Activated naive CD4-positive, alpha-beta T cell treated with anti-CD3 and anti-CD28 coated beads, Interleukin-2, amount 50 U/mL, for 24 hours (primary cell): ENCODE results near the gene EVA1C.
"Not testable (repeated sequence)": the region's sequence is repeated elsewhere in the genome, so short reads cannot be mapped to it uniquely, and the experiment has no call there.

Experiments
- H3K27ac Mint-ChIP-seq: one replicate; pipeline ENCODE4 v1.8.0; 2021; ENCODE audit warnings: mild to moderate bottlenecking, mixed read lengths
- H3K27me3 Mint-ChIP-seq: one replicate; pipeline ENCODE4 v1.8.0; 2021; ENCODE audit warnings: mixed read lengths
- H3K36me3 Mint-ChIP-seq: one replicate; pipeline ENCODE4 v1.8.0; 2021; ENCODE audit warnings: mixed read lengths
- H3K4me1 Mint-ChIP-seq: one replicate; pipeline ENCODE4 v1.8.0; 2021; ENCODE audit warnings: mixed read lengths
- H3K4me3 Mint-ChIP-seq: one replicate; pipeline ENCODE4 v1.8.0; 2021; ENCODE audit warnings: mild to moderate bottlenecking, mixed read lengths
- H3K9me3 Mint-ChIP-seq: one replicate; pipeline ENCODE4 v1.8.0; 2021; ENCODE audit warnings: mixed read lengths

The EVA1C gene

GRCh38 chr21:32412162-32413014 lies at the start of gene EVA1C:
Gene EVA1C (plus strand): TSS chr21:32412706. CDS start chr21:32412854, 148 bp downstream.
- no peaks in the 10 kb centered on the region for H3K9me3 Mint-ChIP-seq
- peaks cover 38% of the 10 kb centered on the region for H3K4me1 Mint-ChIP-seq
- no peaks in the 10 kb centered on the region for H3K36me3 Mint-ChIP-seq
- no peaks in the 10 kb centered on the region for H3K27me3 Mint-ChIP-seq
- H3K4me3 Mint-ChIP-seq = peak within 1 kb of the TSS; percentile 96
- H3K27ac Mint-ChIP-seq = peak within 1 kb of the TSS; percentile 96

- Mint-ChIP-seq H3K27me3 (no peaks in the 10 kb centered on the region), H3K4me3 (no peak overlapping the region), H3K9me3 (no peaks in the 10 kb centered on the region), H3K4me1 (no peaks in the 10 kb centered on the region), H3K27ac (no peak overlapping the region), H3K36me3 (peaks cover 29% of the 10 kb centered on the region)
These were observed 48.1 kb upstream of the EVA1C start for GRCh38 chr21:32364387-32364786.

GRCh38 chr21:32364796-32365195 lies 47.7 kb upstream of the EVA1C start:
- Mint-ChIP-seq H3K36me3 (peaks cover 26% of the 10 kb centered on the region), H3K4me3 (no peak overlapping the region), H3K9me3 (no peaks in the 10 kb centered on the region), H3K27ac (no peak overlapping the region), H3K27me3 (no peaks in the 10 kb centered on the region), H3K4me1 (no peaks in the 10 kb centered on the region)

GRCh38 chr21:32366191-32366590 lies 46.3 kb upstream of the EVA1C start:
- peaks cover 21% of the 10 kb centered on the region for H3K36me3 Mint-ChIP-seq
- no peak overlapping the region for H3K27ac Mint-ChIP-seq
- no peaks in the 10 kb centered on the region for H3K4me1 Mint-ChIP-seq
- no peak overlapping the region for H3K4me3 Mint-ChIP-seq
- H3K27me3 Mint-ChIP-seq = no peaks in the 10 kb centered on the region
- no peaks in the 10 kb centered on the region for H3K9me3 Mint-ChIP-seq

GRCh38 chr21:32367158-32367557 lies 45.3 kb upstream of the EVA1C start:
- Mint-ChIP-seq H3K27me3 (no peaks in the 10 kb centered on the region), H3K4me3 (no peak overlapping the region), H3K9me3 (no peaks in the 10 kb centered on the region), H3K27ac (no peak overlapping the region), H3K36me3 (peaks cover 19% of the 10 kb centered on the region), H3K4me1 (peaks cover 3% of the 10 kb centered on the region)

DNA sequence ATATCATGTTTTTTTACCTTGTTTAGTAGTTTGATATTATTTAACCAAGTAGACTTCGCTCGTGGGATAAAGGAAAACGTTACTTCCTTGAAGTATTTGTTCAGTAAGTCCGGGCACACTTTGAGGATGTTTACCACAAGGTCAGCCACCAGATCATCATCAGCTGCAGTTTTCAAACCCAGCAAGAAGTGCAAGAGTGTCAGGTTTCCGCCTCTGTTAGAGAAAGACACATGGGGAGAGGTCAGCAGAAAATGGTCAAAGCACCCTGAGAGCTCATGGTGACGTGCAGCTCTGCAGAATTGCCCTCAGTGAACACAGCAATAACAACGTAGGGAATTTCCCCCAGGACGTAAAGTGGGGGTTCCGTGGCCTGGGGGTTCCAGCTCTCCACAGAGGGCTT lies 44.1 kb upstream of the EVA1C start:
- Mint-ChIP-seq H3K4me1 (peaks cover 4% of the 10 kb centered on the region), H3K9me3 (no peaks in the 10 kb centered on the region), H3K4me3 (no peak overlapping the region), H3K27me3 (no peaks in the 10 kb centered on the region), H3K27ac (no peak overlapping the region), H3K36me3 (peaks cover 18% of the 10 kb centered on the region)

DNA sequence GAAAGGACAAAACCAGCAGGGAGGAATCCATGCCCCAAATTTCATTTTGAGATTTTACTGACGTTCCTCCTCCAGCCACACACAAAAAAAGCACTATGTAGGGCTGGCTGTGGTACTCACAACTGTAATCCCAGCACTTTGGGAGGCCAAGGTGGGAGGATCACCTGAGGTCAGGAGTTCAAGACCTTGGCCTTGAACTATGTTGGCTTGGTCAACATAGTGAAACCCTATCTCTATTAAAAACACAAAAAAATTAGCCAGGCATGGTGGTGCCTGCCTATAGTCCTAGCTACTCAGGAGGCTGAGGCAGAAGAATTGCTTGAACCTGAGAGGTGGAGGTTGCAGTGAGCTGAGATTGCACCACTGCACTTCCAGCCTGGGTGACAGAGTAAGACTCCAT lies 43.5 kb upstream of the EVA1C start:
- not testable (repeated sequence) for H3K27me3 Mint-ChIP-seq, H3K9me3 Mint-ChIP-seq, H3K4me1 Mint-ChIP-seq, H3K27ac Mint-ChIP-seq, H3K4me3 Mint-ChIP-seq
- H3K36me3 Mint-ChIP-seq = peaks cover 18% of the 10 kb centered on the region

- no peak overlapping the region for H3K27ac Mint-ChIP-seq
- H3K9me3 Mint-ChIP-seq = no peaks in the 10 kb centered on the region
- no peak overlapping the region for H3K4me3 Mint-ChIP-seq
- peaks cover 4% of the 10 kb centered on the region for H3K4me1 Mint-ChIP-seq
- peaks cover 14% of the 10 kb centered on the region for H3K36me3 Mint-ChIP-seq
- H3K27me3 Mint-ChIP-seq = no peaks in the 10 kb centered on the region
These were observed 41.3 kb upstream of the EVA1C start for GRCh38 chr21:32370998-32371766.

DNA sequence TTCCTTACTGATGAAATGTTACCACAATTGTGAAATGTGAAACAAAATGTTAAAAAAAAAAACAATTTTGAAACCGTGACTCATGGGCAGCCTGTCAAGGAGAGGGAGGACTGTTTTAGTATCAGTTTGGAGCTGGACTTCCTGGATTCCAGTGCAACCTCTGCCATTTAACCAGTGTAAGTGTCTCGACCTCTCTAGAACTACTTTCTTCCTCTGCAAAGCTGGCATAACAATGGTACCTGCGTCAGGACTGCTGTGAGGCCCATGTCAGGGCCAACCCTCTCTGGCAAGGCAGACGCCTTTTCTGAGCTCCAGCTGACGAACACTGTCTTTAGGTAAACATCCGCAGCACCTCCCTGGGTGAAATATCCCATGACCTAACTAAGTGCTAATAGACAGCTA lies 40.6 kb upstream of the EVA1C start:
- H3K4me3 Mint-ChIP-seq = no peak overlapping the region
- no peak overlapping the region for H3K27ac Mint-ChIP-seq
- H3K36me3 Mint-ChIP-seq = peaks cover 11% of the 10 kb centered on the region
- H3K27me3 Mint-ChIP-seq = no peaks in the 10 kb centered on the region
- H3K9me3 Mint-ChIP-seq = no peaks in the 10 kb centered on the region
- peaks cover 4% of the 10 kb centered on the region for H3K4me1 Mint-ChIP-seq

GRCh38 chr21:32372755-32373154 lies 39.8 kb upstream of the EVA1C start:
- Mint-ChIP-seq H3K4me3 (no peak overlapping the region), H3K36me3 (peaks cover 9% of the 10 kb centered on the region), H3K4me1 (peaks cover 4% of the 10 kb centered on the region), H3K27ac (no peak overlapping the region), H3K27me3 (no peaks in the 10 kb centered on the region), H3K9me3 (no peaks in the 10 kb centered on the region)

DNA sequence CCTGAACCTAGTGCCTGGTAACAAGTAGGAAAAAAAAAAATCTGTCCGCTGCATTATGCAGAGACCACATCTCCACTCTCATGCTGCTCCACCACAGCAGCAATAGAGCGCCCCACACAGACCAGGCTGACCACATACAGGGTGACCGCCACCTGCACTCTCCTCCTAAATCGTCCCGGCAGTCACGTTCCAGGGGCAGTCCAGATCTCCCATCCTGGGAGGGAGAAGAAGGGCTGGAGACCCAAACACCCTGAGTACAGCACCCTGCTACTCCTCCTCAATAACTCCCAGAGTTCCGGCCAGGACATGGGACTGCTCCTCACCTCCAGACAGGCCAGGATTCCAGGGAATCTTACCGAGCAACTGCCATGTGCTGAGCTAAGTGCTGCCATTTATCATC lies 35.0 kb upstream of the EVA1C start:
- Mint-ChIP-seq H3K27ac (no peak overlapping the region), H3K4me3 (no peak overlapping the region), H3K36me3 (peaks cover 8% of the 10 kb centered on the region), H3K9me3 (no peaks in the 10 kb centered on the region), H3K4me1 (no peaks in the 10 kb centered on the region), H3K27me3 (no peaks in the 10 kb centered on the region)

DNA sequence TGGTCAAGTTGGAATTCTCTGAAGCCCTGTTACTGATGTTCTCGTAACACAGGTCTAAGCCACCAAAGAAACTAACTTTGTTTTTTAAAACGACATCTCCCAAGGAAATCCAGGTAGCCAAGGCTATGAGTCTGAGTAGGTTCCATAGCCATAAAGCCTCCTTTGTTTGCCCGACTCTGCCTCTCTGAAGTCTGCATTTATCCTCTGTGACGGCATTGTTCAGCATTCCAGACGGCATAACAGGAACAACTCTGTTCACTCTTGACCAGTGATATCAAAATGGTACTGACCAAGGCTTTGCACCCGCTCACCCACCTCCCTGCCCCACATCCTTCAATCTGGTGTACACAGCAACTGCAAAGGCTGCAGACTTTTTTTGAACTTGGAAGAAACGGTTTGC lies 34.5 kb upstream of the EVA1C start:
- Mint-ChIP-seq H3K4me1 (no peaks in the 10 kb centered on the region), H3K36me3 (peaks cover 6% of the 10 kb centered on the region), H3K27ac (no peak overlapping the region), H3K9me3 (no peaks in the 10 kb centered on the region), H3K4me3 (no peak overlapping the region), H3K27me3 (no peaks in the 10 kb centered on the region)

GRCh38 chr21:32378956-32379355 lies 33.5 kb upstream of the EVA1C start:
- no peaks in the 10 kb centered on the region for H3K9me3 Mint-ChIP-seq
- no peak overlapping the region for H3K27ac Mint-ChIP-seq
- H3K36me3 Mint-ChIP-seq = peaks cover 8% of the 10 kb centered on the region
- no peaks in the 10 kb centered on the region for H3K27me3 Mint-ChIP-seq
- no peak overlapping the region for H3K4me3 Mint-ChIP-seq
- no peaks in the 10 kb centered on the region for H3K4me1 Mint-ChIP-seq

DNA sequence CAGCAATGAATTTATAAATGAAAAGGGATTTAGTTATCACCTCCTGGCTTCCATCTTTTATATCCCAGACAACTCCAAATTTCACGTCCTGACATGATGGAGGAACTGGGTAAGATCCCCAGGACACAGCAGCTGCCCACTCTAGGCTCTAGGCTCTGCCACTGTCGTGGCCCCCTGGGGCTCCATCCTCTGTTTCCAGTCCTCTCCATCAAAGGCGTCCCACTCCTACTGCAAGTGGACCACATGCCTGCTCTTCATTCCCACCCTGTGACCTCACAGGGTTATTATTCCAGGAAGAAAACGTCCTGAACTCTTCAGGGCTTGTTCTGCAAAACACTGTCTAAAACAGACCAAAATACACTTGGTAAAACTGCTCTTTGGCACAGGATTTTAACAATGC lies 31.6 kb upstream of the EVA1C start:
- Mint-ChIP-seq H3K27me3 (no peaks in the 10 kb centered on the region), H3K4me3 (no peak overlapping the region), H3K36me3 (peaks cover 8% of the 10 kb centered on the region)

GRCh38 chr21:32381571-32381970 lies 30.9 kb upstream of the EVA1C start:
- no peaks in the 10 kb centered on the region for H3K4me1 Mint-ChIP-seq
- H3K9me3 Mint-ChIP-seq = no peaks in the 10 kb centered on the region
- H3K4me3 Mint-ChIP-seq = no peak overlapping the region
- H3K36me3 Mint-ChIP-seq = peaks cover 8% of the 10 kb centered on the region
- no peaks in the 10 kb centered on the region for H3K27me3 Mint-ChIP-seq
- H3K27ac Mint-ChIP-seq = no peak overlapping the region

More for the DNA sequence above, 31.6 kb upstream of the EVA1C start:
- Mint-ChIP-seq H3K27ac (no peak overlapping the region), H3K4me1 (no peaks in the 10 kb centered on the region), H3K9me3 (no peaks in the 10 kb centered on the region)

DNA sequence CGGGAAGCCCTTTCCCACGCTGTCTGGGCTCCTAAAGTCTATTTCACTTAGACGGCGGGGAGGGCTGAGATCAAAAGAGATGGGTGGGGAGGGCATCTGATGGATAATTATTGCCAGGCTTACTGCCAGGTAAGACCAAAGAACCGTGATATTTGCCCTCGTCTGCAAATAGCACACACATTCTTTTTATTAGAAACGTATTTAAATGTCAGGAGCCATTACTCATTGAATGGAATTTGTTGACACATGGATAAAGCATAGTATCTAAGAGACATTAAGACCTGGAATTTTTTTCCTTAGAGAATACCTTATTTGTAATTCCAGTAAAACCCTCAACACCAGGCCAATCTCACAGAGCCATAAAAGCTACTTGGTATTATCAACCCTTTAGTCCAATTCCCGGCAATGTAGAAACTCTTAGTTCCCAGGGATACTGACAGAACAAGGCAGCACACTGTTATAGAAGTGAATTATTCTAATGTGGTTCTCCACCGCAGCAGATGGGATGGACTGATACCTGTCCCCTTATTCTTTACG lies 30.3 kb upstream of the EVA1C start:
- Mint-ChIP-seq H3K27me3 (no peaks in the 10 kb centered on the region), H3K9me3 (no peaks in the 10 kb centered on the region), H3K27ac (no peak overlapping the region), H3K4me1 (peaks cover 5% of the 10 kb centered on the region), H3K4me3 (no peak overlapping the region), H3K36me3 (peaks cover 8% of the 10 kb centered on the region)
